Measurements from ENCODE around the gene GNG8.
A peak's percentile ranks its signal among the peaks of the same experiment; 100 is the strongest.

Gene GNG8

DNA sequence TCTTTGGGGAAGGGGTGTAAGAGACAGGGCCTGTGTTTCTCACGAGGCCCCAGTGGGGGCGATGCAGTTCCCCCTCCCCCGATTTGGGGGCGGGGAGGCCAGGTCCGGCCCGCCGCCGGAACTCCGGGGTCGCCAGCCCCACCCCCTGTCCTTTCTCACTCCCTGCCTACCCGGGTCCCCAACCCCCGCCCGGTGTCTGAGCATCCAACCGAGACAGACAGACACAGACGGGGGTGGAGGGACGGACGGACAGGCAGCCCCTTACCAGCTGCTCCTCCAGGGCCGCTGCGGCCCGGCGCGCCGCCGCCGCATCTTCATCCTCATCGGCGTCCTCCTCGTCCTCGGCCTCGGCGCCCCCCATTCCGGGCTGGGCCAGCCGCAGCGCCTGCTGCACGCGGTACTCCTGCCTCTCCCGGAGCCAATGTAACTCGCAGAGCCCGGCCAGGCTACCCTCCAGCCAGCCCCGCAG, 24.6 kb upstream of the GNG8 start (continued):
- TF ChIP-seq, protein P1, sequence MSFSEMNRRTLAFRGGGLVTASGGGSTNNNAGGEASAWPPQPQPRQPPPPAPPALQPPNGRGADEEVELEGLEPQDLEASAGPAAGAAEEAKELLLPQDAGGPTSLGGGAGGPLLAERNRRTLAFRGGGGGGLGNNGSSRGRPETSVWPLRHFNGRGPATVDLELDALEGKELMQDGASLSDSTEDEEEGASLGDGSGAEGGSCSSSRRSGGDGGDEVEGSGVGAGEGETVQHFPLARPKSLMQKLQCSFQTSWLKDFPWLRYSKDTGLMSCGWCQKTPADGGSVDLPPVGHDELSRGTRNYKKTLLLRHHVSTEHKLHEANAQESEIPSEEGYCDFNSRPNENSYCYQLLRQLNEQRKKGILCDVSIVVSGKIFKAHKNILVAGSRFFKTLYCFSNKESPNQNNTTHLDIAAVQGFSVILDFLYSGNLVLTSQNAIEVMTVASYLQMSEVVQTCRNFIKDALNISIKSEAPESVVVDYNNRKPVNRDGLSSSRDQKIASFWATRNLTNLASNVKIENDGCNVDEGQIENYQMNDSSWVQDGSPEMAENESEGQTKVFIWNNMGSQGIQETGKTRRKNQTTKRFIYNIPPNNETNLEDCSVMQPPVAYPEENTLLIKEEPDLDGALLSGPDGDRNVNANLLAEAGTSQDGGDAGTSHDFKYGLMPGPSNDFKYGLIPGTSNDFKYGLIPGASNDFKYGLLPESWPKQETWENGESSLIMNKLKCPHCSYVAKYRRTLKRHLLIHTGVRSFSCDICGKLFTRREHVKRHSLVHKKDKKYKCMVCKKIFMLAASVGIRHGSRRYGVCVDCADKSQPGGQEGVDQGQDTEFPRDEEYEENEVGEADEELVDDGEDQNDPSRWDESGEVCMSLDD (tag by site-specific recombination; IDR thresholded peaks at IDR 0.05), result peak; percentile 57
- TF ChIP-seq, protein P2, sequence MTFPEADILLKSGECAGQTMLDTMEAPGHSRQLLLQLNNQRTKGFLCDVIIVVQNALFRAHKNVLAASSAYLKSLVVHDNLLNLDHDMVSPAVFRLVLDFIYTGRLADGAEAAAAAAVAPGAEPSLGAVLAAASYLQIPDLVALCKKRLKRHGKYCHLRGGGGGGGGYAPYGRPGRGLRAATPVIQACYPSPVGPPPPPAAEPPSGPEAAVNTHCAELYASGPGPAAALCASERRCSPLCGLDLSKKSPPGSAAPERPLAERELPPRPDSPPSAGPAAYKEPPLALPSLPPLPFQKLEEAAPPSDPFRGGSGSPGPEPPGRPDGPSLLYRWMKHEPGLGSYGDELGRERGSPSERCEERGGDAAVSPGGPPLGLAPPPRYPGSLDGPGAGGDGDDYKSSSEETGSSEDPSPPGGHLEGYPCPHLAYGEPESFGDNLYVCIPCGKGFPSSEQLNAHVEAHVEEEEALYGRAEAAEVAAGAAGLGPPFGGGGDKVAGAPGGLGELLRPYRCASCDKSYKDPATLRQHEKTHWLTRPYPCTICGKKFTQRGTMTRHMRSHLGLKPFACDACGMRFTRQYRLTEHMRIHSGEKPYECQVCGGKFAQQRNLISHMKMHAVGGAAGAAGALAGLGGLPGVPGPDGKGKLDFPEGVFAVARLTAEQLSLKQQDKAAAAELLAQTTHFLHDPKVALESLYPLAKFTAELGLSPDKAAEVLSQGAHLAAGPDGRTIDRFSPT (tag by site-specific recombination; IDR thresholded peaks at IDR 0.05), result no peak
- TF ChIP-seq ZNF514 (tag by site-specific recombination; IDR thresholded peaks at IDR 0.05) (no peak), ZNF211 (tag by site-specific recombination; IDR thresholded peaks at IDR 0.05; ENCODE audit: low read depth) (no peak), ZFP3 (tag by site-specific recombination; IDR thresholded peaks at IDR 0.05; ENCODE audit: low read depth) (no peak), ZNF114 (tag by site-specific recombination; IDR thresholded peaks at IDR 0.05) (no peak), SCRT1 (tag by site-specific recombination; IDR thresholded peaks at IDR 0.05; ENCODE audit: borderline replicate concordance) (no peak), ZNF623 (tag by site-specific recombination; IDR thresholded peaks at IDR 0.05) (no peak), ZNF292 (tag by site-specific recombination; IDR thresholded peaks at IDR 0.05; ENCODE audit: borderline replicate concordance, low read depth) (no peak), ZNF416 (tag by site-specific recombination; IDR thresholded peaks at IDR 0.05) (no peak), ZBTB7A (tag by site-specific recombination; IDR thresholded peaks at IDR 0.05; ENCODE audit: low read depth) (no peak), ZSCAN16 (tag by site-specific recombination; IDR thresholded peaks at IDR 0.05) (no peak), ZNF571 (tag by site-specific recombination; IDR thresholded peaks at IDR 0.05) (no peak), SP3 (tag by site-specific recombination; IDR thresholded peaks at IDR 0.05) (no peak), ZNF664 (tag by site-specific recombination; IDR thresholded peaks at IDR 0.05) (no peak), ZNF266 (tag by site-specific recombination; IDR thresholded peaks at IDR 0.05; ENCODE audit: low read depth) (no peak), ZNF677 (tag by site-specific recombination; IDR thresholded peaks at IDR 0.05) (no peak), ZNF214 (tag by site-specific recombination; IDR thresholded peaks at IDR 0.05; ENCODE audit: borderline replicate concordance) (no peak), ZNF830 (tag by site-specific recombination; IDR thresholded peaks at IDR 0.05; ENCODE audit: low read depth) (no peak), ZBTB20 (tag by site-specific recombination; IDR thresholded peaks at IDR 0.05) (peak; percentile 49; the same call in 1 of the 2 replicates), ZFP69B (tag by site-specific recombination; IDR thresholded peaks at IDR 0.05) (peak; percentile 24; the same call in 1 of the 2 replicates), ZIC2 (tag by site-specific recombination; IDR thresholded peaks at IDR 0.05) (no peak)
- TF ChIP-seq, protein P3, sequence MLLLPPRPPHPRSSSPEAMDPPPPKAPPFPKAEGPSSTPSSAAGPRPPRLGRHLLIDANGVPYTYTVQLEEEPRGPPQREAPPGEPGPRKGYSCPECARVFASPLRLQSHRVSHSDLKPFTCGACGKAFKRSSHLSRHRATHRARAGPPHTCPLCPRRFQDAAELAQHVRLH (tag by site-specific recombination; IDR thresholded peaks at IDR 0.05), result no peak
- TF ChIP-seq, protein P4, sequence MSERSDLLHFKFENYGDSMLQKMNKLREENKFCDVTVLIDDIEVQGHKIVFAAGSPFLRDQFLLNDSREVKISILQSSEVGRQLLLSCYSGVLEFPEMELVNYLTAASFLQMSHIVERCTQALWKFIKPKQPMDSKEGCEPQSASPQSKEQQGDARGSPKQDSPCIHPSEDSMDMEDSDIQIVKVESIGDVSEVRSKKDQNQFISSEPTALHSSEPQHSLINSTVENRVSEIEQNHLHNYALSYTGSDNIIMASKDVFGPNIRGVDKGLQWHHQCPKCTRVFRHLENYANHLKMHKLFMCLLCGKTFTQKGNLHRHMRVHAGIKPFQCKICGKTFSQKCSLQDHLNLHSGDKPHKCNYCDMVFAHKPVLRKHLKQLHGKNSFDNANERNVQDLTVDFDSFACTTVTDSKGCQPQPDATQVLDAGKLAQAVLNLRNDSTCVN (tag by site-specific recombination; optimal IDR thresholded peaks at IDR 0.05), result peak; percentile 30
- TF ChIP-seq, protein P5, sequence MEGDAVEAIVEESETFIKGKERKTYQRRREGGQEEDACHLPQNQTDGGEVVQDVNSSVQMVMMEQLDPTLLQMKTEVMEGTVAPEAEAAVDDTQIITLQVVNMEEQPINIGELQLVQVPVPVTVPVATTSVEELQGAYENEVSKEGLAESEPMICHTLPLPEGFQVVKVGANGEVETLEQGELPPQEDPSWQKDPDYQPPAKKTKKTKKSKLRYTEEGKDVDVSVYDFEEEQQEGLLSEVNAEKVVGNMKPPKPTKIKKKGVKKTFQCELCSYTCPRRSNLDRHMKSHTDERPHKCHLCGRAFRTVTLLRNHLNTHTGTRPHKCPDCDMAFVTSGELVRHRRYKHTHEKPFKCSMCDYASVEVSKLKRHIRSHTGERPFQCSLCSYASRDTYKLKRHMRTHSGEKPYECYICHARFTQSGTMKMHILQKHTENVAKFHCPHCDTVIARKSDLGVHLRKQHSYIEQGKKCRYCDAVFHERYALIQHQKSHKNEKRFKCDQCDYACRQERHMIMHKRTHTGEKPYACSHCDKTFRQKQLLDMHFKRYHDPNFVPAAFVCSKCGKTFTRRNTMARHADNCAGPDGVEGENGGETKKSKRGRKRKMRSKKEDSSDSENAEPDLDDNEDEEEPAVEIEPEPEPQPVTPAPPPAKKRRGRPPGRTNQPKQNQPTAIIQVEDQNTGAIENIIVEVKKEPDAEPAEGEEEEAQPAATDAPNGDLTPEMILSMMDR (tag by site-specific recombination; IDR thresholded peaks at IDR 0.05), result no peak
- TF ChIP-seq, protein P6, sequence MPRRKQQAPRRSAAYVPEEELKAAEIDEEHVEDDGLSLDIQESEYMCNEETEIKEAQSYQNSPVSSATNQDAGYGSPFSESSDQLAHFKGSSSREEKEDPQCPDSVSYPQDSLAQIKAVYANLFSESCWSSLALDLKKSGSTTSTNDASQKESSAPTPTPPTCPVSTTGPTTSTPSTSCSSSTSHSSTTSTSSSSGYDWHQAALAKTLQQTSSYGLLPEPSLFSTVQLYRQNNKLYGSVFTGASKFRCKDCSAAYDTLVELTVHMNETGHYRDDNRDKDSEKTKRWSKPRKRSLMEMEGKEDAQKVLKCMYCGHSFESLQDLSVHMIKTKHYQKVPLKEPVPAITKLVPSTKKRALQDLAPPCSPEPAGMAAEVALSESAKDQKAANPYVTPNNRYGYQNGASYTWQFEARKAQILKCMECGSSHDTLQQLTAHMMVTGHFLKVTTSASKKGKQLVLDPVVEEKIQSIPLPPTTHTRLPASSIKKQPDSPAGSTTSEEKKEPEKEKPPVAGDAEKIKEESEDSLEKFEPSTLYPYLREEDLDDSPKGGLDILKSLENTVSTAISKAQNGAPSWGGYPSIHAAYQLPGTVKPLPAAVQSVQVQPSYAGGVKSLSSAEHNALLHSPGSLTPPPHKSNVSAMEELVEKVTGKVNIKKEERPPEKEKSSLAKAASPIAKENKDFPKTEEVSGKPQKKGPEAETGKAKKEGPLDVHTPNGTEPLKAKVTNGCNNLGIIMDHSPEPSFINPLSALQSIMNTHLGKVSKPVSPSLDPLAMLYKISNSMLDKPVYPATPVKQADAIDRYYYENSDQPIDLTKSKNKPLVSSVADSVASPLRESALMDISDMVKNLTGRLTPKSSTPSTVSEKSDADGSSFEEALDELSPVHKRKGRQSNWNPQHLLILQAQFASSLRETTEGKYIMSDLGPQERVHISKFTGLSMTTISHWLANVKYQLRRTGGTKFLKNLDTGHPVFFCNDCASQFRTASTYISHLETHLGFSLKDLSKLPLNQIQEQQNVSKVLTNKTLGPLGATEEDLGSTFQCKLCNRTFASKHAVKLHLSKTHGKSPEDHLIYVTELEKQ (tag by site-specific recombination; IDR thresholded peaks at IDR 0.05; ENCODE audit: borderline replicate concordance), result no peak
- TF ChIP-seq, protein P7, sequence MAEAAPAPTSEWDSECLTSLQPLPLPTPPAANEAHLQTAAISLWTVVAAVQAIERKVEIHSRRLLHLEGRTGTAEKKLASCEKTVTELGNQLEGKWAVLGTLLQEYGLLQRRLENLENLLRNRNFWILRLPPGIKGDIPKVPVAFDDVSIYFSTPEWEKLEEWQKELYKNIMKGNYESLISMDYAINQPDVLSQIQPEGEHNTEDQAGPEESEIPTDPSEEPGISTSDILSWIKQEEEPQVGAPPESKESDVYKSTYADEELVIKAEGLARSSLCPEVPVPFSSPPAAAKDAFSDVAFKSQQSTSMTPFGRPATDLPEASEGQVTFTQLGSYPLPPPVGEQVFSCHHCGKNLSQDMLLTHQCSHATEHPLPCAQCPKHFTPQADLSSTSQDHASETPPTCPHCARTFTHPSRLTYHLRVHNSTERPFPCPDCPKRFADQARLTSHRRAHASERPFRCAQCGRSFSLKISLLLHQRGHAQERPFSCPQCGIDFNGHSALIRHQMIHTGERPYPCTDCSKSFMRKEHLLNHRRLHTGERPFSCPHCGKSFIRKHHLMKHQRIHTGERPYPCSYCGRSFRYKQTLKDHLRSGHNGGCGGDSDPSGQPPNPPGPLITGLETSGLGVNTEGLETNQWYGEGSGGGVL (tag by site-specific recombination; IDR thresholded peaks at IDR 0.05), result peak; percentile 49; the same call in 1 of the 2 replicates

Measured in HEK293 (cell line).